SJSA1 (cell line): Measurements from ENCODE around the gene ADK. TPM values are rescaled to one million over a fixed set of nuclear protein-coding genes. Genes with fewer than 3 reads are reported as not detected.
A peak's percentile ranks its signal among the peaks of the same experiment; 100 is the strongest.
"Not testable (repeated sequence)": the region's sequence is repeated elsewhere in the genome, so short reads cannot be mapped to it uniquely, and the experiment has no call there.

Experiments
- DNase-seq, 2 experiments: peaks; one replicate each; pipeline ENCODE4 v3.0.0-alpha.2; 2015 to 2020; ENCODE audit warnings: low spot score in 2 of 2, low read depth in 1 of 2
- H3K27ac ChIP-seq: fragments of 250-450 bp; sonication (Bioruptor Pico); 2 replicates; pipeline ENCODE4 v1.5.1; 2020; ENCODE audit warnings: mild to moderate bottlenecking, moderate library complexity
- H3K27me3 ChIP-seq: fragments of 250-450 bp; sonication (Bioruptor Pico); replicated peaks from 2 replicates; pipeline ENCODE4 v1.5.1; 2020; ENCODE audit warnings: mild to moderate bottlenecking, moderate library complexity
- H3K36me3 ChIP-seq: fragments of 250-450 bp; sonication (Bioruptor Pico); 2 replicates; pipeline ENCODE4 v1.5.1; 2020; ENCODE audit warnings: mild to moderate bottlenecking
- H3K4me1 ChIP-seq: fragments of 250-450 bp; sonication (Bioruptor Pico); replicated peaks from 2 replicates; pipeline ENCODE4 v1.6.1; 2021; ENCODE audit warnings: mild to moderate bottlenecking
- H3K4me3 ChIP-seq: fragments of 250-450 bp; sonication (Bioruptor Pico); 2 replicates; pipeline ENCODE4 v1.5.1; 2020; ENCODE audit warnings: mild to moderate bottlenecking
- H3K9me3 ChIP-seq: fragments of 250-450 bp; sonication (Bioruptor Pico); replicated peaks from 2 replicates; pipeline ENCODE4 v1.5.1; 2020; ENCODE audit warnings: mild to moderate bottlenecking
- total RNA-seq: library from RNA; depleted of rRNA; stranded (reverse); fragments of >200 nt; shearing (Covaris generic); gene quantifications from 2 replicates; pipeline ENCODE4 v1.2.3, GENCODE V29; 2014

The ADK gene
- total RNA-seq, 1 experiment from 2014 or later: 63.0 TPM

DNA sequence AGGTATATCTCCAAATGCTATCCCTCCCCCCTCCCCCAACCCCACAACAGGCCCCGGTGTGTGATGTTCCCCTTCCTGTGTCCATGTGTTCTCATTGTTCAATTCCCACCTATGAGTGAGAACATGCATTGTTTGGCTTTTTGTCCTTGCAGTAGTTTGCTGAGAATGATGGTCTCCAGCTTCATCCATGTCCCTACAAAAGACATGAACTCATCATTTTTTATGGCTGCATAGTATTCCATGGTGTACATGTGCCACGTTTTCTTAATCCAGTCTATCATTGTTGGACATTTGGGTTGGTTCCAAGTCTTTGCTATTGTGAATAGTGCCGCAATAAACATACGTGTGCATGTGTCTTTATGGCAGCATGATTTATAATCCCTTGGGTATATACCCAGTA is 417.9 kb downstream of the ADK start:
- not testable (repeated sequence) for H3K27me3 ChIP-seq, H3K4me3 ChIP-seq, H3K36me3 ChIP-seq, H3K4me1 ChIP-seq, H3K27ac ChIP-seq, DNase-seq, H3K9me3 ChIP-seq

DNA sequence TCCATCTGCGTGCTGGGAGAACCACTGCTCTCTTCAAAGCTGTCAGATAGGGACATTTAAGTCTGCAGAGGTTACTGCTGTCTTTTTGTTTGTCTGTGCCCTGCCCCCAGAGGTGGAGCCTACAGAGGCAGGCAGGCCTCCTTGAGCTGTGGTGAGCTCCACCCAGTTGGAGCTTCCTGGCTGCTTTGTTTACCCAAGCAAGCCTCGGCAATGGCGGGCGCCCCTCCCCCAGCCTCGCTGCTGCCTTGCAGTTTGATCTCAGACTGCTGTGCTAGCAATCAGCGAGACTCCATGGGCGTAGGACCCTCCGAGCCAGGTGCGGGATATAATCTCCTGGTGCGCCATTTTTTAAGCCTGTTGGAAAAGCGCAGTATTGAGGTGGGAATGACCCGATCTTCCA is 422.5 kb downstream of the ADK start:
- DNase-seq, H3K4me3 ChIP-seq, H3K9me3 ChIP-seq, H3K27ac ChIP-seq, H3K4me1 ChIP-seq, H3K36me3 ChIP-seq, H3K27me3 ChIP-seq: not testable (repeated sequence)

DNA sequence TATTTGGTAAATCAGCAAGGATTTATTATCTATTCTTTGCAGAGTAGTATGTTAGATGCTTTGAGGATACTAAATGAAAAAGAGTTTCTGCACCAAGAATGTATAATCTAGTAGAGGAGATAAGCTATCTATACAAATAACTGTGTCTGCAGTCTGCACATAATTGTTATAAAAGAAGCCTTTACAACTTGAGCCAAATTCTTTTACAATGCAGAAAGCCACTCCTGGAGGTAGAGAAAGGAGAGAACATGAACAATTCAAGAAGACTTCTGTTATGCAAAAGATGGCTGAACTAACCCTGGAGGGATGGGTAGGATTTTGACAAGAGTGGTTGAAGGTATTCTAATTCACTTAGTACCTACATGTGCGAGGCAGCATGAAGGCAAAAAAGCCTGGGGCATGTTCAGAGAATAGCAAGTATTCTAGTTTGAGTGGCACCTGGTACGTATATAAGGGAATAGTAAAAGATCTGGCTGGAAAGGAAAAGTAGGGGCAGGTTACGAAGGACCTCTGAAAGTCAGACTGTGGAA is 424.2 kb downstream of the ADK start:
- no peaks in the 10 kb centered on the region for H3K36me3 ChIP-seq
- no peaks in the 10 kb centered on the region for H3K27me3 ChIP-seq
- H3K4me3 ChIP-seq: no peak overlapping the region
- no peaks in the 10 kb centered on the region for H3K9me3 ChIP-seq
- DNase-seq: no peak
- H3K27ac ChIP-seq: no peak overlapping the region
- H3K4me1 ChIP-seq: no peaks in the 10 kb centered on the region

DNA sequence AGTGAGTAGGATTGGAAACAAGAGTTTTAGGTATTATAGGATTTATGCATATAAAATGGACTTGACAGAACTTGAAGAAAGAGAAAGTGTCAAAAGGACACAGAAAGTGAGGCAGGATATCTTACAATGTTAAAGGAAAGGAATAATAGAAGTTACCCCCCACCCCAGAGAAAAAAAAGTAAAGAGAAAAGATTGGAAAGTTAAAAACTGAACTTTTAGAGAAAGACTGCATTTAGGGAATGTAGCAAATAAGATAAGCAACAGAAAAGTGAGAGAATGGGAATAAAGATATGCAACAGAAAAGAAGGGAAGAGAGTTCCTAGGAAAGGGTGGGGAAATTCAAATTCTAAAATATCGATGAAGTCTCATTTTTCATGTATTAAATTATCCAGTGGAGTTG is 424.9 kb downstream of the ADK start:
- H3K9me3 ChIP-seq: no peaks in the 10 kb centered on the region
- no peak for DNase-seq
- H3K4me1 ChIP-seq: no peaks in the 10 kb centered on the region
- H3K36me3 ChIP-seq: no peaks in the 10 kb centered on the region
- H3K4me3 ChIP-seq: no peak overlapping the region
- H3K27ac ChIP-seq: no peak overlapping the region
- H3K27me3 ChIP-seq: no peaks in the 10 kb centered on the region

DNA sequence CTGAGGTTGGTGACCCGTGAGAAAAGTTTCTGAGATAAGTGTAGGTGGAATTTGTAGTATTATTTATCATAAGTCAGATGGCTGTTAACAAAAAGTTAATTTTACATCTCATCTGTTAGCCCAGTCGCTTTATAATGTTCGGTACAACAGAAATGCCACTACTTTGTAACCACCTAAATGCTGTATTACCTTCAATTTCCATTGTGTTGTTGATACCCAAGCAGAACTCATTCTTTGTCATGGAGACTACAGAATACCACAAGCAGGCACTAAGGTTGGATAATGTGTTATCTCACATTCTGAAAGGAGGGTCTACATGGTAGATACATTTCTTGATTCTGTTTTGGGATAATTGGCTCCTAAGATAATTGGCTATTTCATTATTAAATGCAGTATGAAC is 425.6 kb downstream of the ADK start:
- H3K27ac ChIP-seq: no peak overlapping the region
- H3K36me3 ChIP-seq: no peaks in the 10 kb centered on the region
- no peaks in the 10 kb centered on the region for H3K27me3 ChIP-seq
- H3K4me1 ChIP-seq: no peaks in the 10 kb centered on the region
- no peak overlapping the region for H3K4me3 ChIP-seq
- DNase-seq: no peak
- no peaks in the 10 kb centered on the region for H3K9me3 ChIP-seq

DNA sequence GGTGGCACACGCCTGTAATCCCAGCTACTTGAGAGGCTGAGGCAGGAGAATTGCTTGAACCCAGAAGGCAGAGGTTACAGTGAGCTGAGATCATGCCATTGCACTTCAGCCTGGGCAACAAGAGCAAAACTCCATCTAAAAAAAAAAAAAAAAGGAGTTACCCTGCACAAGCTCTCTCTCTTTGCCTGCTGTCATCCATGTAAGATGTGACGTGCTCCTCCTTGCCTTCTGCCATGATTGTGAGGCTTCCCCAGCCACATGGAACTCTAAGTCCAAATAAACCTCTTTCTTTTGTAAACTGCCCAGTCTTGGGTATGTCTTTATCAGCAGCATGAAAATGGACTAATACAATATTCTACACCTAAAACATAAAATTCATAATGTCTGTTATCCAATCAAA is 429.4 kb downstream of the ADK start:
- not testable (repeated sequence) for H3K27ac ChIP-seq, DNase-seq, H3K36me3 ChIP-seq, H3K9me3 ChIP-seq, H3K27me3 ChIP-seq, H3K4me1 ChIP-seq, H3K4me3 ChIP-seq

DNA sequence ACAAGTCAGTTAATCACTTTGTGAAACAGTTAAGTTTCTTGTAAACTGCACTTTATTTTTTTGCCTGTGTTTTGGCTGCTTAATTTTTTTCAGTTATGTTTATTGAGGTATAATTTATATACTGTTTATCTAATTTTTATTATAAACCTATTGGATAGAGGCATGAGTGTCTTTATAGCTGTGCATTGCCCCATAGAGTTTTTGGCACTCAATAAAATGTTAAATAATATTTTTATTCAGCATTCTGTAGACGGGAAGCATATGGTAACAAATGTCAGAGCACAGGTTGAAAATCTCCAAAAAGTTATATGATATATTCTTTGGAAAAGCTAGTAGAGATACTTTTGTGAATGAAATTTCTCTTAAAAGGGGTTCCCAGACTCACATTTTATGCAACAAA is 431.5 kb downstream of the ADK start:
- Histone ChIP-seq H3K27me3 (no peaks in the 10 kb centered on the region), H3K27ac (no peak overlapping the region), H3K4me3 (no peak overlapping the region), H3K36me3 (no peaks in the 10 kb centered on the region), H3K4me1 (peaks cover 11% of the 10 kb centered on the region), H3K9me3 (no peaks in the 10 kb centered on the region)
- no peak for DNase-seq

DNA sequence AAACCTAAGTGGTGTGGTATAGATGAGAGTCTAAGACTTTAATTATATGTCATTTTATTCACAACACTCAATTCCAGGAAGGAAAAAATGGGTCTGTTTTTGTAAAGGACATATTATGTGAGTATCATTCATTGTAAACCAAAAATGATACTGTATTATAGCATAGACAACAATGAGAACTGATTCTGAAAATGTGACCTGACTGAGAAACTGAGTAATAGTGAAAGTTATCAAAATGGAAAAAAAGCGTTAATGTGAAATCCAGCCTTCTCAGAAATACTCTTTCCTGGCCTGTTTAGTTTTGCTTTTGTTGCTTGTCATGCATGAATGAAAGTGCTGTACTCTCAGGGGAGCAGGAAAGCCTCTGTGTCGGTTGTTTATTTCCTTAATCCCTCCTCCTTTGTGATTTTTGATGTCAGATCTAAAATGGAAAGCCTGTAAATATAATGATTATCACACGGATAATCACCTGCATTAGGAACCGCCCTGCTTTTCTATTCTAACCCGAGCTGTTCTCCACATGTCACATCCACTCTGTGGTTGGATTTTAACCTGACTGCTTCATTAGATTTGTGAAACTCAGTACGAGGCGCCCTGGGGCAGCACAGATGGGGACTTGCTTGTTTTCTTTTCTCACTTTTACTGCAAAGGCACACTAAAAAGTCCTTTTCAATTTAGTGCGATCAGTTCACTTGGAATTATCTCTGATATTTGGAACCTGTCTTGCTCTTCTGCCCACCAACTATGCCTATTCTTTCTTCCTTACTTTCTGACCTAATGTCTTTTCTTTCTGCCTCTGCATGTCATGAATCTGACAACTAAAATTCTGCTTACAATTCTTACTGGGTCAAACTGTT is 434.4 kb downstream of the ADK start:
- H3K4me3 ChIP-seq: no peak overlapping the region
- no peaks in the 10 kb centered on the region for H3K9me3 ChIP-seq
- 0 out of 2 replicates have a peak overlapping the region, but pooled peaks have one; percentile 9 for H3K27ac ChIP-seq
- no peaks in the 10 kb centered on the region for H3K36me3 ChIP-seq
- peak in 1 of 2 experiments; percentile 39 for DNase-seq
- peaks cover 14% of the 10 kb centered on the region for H3K4me1 ChIP-seq
- no peaks in the 10 kb centered on the region for H3K27me3 ChIP-seq

DNA sequence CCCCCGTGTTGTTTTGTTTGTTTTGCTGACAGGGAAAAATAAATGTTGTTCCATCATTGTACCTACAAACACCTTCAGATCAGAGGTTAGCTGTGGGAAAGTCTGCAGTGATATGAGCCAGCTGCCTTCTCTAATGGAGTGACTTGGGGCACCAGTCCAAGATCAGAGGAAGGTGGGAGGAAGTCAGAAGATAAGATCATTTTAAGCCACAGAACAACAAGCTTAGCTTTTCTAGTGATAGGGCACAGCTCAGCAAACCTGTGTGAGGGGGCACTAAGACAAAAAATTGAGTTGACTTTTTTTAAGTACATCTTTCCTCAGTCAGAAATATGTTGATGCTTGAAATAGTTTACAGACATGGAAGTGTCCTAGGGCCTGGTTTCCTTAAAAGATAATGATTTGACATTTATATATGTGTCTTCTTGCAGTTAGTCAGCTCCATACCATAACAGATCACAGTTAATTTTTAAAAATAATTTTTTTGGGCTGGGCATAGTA is 435.1 kb downstream of the ADK start:
- H3K36me3 ChIP-seq: no peaks in the 10 kb centered on the region
- H3K27ac ChIP-seq: no peak overlapping the region
- DNase-seq: no peak
- no peak overlapping the region for H3K4me3 ChIP-seq
- no peaks in the 10 kb centered on the region for H3K9me3 ChIP-seq
- peaks cover 14% of the 10 kb centered on the region for H3K4me1 ChIP-seq
- H3K27me3 ChIP-seq: no peaks in the 10 kb centered on the region

DNA sequence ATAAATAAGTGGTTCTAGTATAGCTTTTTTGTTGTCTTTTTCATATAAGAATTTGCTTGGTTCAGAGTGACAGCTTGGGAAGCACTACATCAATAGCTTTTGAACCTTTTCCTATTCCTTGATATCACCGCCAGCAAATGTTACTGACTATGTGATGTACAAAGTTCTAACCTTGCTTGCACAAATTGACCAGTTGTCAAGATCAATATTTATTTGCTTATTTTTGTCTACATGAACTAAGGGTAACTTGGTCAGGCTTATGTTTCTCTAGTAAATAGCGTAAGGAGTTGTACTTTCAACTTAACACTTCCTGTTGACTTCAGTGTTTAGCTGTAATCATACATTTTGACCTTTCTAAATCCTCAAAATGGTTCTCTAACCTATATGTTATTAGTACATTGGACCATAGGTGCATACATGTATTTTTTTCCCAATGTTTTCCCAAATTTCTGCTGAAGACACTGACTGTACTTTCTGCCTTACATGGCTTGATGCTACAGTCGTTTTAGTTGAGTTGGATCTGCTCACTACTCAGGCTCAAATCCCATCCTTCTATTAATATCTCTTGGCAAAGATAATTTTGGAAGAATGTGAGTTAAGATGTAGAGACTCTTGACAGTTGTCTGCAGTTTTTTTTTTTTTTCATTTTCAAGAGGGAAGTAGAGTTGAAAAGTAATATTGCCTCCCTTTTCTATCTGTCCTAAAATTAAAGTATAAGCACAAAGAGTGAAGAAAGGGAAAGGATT is 436.3 kb downstream of the ADK start:
- Histone ChIP-seq H3K36me3 (no peaks in the 10 kb centered on the region), H3K4me1 (peaks cover 14% of the 10 kb centered on the region), H3K27me3 (no peaks in the 10 kb centered on the region), H3K4me3 (no peak overlapping the region), H3K27ac (no peak overlapping the region), H3K9me3 (no peaks in the 10 kb centered on the region)
- no peak for DNase-seq

DNA sequence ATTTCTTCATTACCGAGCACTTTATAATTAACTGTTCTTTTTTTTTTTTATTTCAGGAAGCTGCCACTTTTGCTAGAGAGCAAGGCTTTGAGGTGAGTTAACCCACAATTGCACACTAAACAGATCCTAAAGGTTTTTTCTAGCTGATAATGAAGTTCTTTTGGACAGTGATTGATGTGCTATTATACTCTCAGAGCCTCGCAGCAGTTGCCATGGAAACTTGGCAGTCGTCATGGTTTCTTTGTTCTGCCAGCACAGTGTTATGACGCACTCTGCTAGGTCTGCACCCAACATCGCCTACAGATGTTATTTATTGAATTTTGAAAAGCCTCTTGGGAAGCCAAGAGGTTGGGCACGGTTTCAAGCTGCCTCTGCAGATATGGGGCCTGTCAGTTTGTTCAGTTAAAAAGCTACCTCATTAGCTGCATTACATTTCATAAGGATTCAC is 438.2 kb downstream of the ADK start:
- no peak overlapping the region for H3K4me3 ChIP-seq
- H3K27me3 ChIP-seq: no peaks in the 10 kb centered on the region
- DNase-seq: peak; percentile 74 to 88
- H3K27ac ChIP-seq: peak overlapping the region; percentile 19
- H3K4me1 ChIP-seq: peaks cover 23% of the 10 kb centered on the region
- no peaks in the 10 kb centered on the region for H3K9me3 ChIP-seq
- H3K36me3 ChIP-seq: no peaks in the 10 kb centered on the region

DNA sequence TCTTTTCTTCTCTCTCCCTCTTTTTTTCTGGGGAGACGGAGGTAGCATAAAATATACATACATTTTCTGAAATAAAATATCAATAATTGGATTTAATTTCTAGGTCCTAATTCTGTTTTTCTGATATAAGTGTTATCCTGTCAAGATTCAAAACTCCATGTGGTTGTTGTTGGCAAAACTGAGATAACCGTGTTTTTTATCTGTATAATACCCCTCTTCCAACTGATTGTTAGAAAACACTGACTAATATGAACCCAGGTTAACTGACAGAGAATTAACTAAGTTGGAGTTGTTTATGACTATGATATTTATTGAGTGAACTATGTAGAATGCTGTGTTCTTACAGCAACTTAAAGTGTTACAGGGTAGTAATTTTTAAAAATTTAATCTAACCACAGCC is 438.8 kb downstream of the ADK start:
- Histone ChIP-seq H3K27me3 (no peaks in the 10 kb centered on the region), H3K27ac (peak overlapping the region; percentile 19), H3K36me3 (no peaks in the 10 kb centered on the region), H3K9me3 (no peaks in the 10 kb centered on the region), H3K4me3 (no peak overlapping the region), H3K4me1 (peaks cover 23% of the 10 kb centered on the region)
- no peak for DNase-seq

DNA sequence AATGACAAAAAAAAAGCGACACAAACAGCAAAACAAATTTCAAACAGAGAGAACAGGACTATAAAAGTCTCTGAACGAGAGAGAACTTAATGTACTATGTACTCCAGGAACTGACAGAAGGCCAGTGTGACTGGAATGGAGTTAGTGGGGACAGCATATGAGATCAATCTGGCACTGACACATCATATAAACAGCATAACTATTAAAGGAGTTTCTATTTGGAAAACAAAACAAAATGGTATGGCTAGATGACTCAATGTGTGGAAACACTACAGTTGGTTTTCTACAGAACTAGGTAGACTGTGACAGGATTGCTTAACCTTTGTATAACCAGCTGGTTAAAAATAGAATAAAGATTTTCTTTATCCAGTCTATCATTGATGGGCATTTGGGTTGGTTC is 442.4 kb downstream of the ADK start:
- no peak overlapping the region for H3K27ac ChIP-seq
- H3K27me3 ChIP-seq: no peaks in the 10 kb centered on the region
- no peak for DNase-seq
- no peak overlapping the region for H3K4me3 ChIP-seq
- H3K4me1 ChIP-seq: peaks cover 12% of the 10 kb centered on the region
- no peaks in the 10 kb centered on the region for H3K36me3 ChIP-seq
- H3K9me3 ChIP-seq: no peaks in the 10 kb centered on the region

DNA sequence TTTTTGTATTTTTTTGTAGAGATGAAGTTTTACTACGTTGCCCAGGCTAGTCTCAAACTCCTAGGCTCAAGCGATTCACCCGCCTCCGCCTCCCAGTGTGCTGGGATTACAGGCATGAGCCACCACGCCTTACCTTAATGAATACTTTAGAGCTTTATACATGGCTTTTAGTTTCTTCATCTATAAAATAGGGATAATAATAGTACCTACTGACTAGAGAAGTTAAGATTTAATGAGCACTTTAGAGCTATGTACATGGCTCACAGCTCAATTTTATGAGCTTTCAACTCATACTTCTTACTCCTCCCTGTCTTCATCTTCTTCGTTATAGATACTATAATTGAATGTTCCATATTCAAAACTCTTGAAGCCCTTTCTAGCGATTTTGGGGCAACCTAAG is 445.7 kb downstream of the ADK start:
- H3K36me3 ChIP-seq: no peaks in the 10 kb centered on the region
- peaks cover 9% of the 10 kb centered on the region for H3K4me1 ChIP-seq
- no peaks in the 10 kb centered on the region for H3K9me3 ChIP-seq
- H3K27me3 ChIP-seq: no peaks in the 10 kb centered on the region
- no peak overlapping the region for H3K4me3 ChIP-seq
- no peak for DNase-seq
- no peak overlapping the region for H3K27ac ChIP-seq
